ENCODE data around the gene DDX49.

DDX49 gene

GRCh38 chr19:18972301-18972811, 52.8 kb downstream of the DDX49 start:
- no peaks in the 10 kb centered on the region for H4K20me1 ChIP-seq (ENCODE audit: low read depth, low read length)
- H3K9ac ChIP-seq (ENCODE audit: low read length) = no peak overlapping the region
- H2AFZ ChIP-seq (ENCODE audit: low read depth, low read length, severe bottlenecking) = no peak overlapping the region
- no peaks in the 10 kb centered on the region for H3F3A ChIP-seq (ENCODE audit: insufficient read depth)
- H3K79me2 ChIP-seq (ENCODE audit: insufficient read depth, low read length) = no peaks in the 10 kb centered on the region
- no peak overlapping the region for H3K27ac ChIP-seq (ENCODE audit: low read depth, low read length)
- no peaks in the 10 kb centered on the region for H3K9me2 ChIP-seq (replicated peaks; ENCODE audit: insufficient read depth, low read length)
- no peaks in the 10 kb centered on the region for H3K27me3 ChIP-seq (ENCODE audit: low read length)
- no peak overlapping the region for H3K4me2 ChIP-seq (ENCODE audit: low read depth, low read length, poor library complexity, severe bottlenecking)
- H3K4me3 ChIP-seq (ENCODE audit: insufficient read depth, low read length, poor library complexity, severe bottlenecking) = no peak overlapping the region
- H3K36me3 ChIP-seq (ENCODE audit: low read length) = no peaks in the 10 kb centered on the region
- no peak for TF ChIP-seq EZH2phosphoT487 (conservative IDR thresholded peaks at IDR 0.05; ENCODE audit: low read length)
- TF ChIP-seq CTCF (IDR thresholded peaks at IDR 0.05; ENCODE audit: insufficient read depth, low read length, poor library complexity, severe bottlenecking) = no peak
- no peaks in the 10 kb centered on the region for H3K9me3 ChIP-seq (ENCODE audit: insufficient read depth, low read length)

- Histone ChIP-seq H3K79me2 (ENCODE audit: insufficient read depth, low read length) (no peaks in the 10 kb centered on the region), H3K4me2 (ENCODE audit: low read depth, low read length, poor library complexity, severe bottlenecking) (no peak overlapping the region), H3K9ac (ENCODE audit: low read length) (no peak overlapping the region), H3K9me2 (replicated peaks; ENCODE audit: insufficient read depth, low read length) (no peaks in the 10 kb centered on the region), H3K4me3 (ENCODE audit: insufficient read depth, low read length, poor library complexity, severe bottlenecking) (no peak overlapping the region), H3K9me3 (ENCODE audit: insufficient read depth, low read length) (no peaks in the 10 kb centered on the region), H3K27me3 (ENCODE audit: low read length) (no peaks in the 10 kb centered on the region), H3K36me3 (ENCODE audit: low read length) (no peaks in the 10 kb centered on the region), H4K20me1 (ENCODE audit: low read depth, low read length) (no peaks in the 10 kb centered on the region), H3F3A (ENCODE audit: insufficient read depth) (no peaks in the 10 kb centered on the region), H2AFZ (ENCODE audit: low read depth, low read length, severe bottlenecking) (no peak overlapping the region), H3K27ac (ENCODE audit: low read depth, low read length) (no peak overlapping the region)
- TF ChIP-seq CTCF (IDR thresholded peaks at IDR 0.05; ENCODE audit: insufficient read depth, low read length, poor library complexity, severe bottlenecking) (no peak), EZH2phosphoT487 (conservative IDR thresholded peaks at IDR 0.05; ENCODE audit: low read length) (no peak)
Measured at GRCh38 chr19:18972851-18973250, 53.3 kb downstream of the DDX49 start.

- Histone ChIP-seq H3K9ac (ENCODE audit: low read length) (no peak overlapping the region), H3K4me3 (ENCODE audit: insufficient read depth, low read length, poor library complexity, severe bottlenecking) (no peak overlapping the region), H3K27ac (ENCODE audit: low read depth, low read length) (no peak overlapping the region), H3K9me3 (ENCODE audit: insufficient read depth, low read length) (no peaks in the 10 kb centered on the region), H3K4me2 (ENCODE audit: low read depth, low read length, poor library complexity, severe bottlenecking) (no peak overlapping the region), H3F3A (ENCODE audit: insufficient read depth) (no peaks in the 10 kb centered on the region), H3K9me2 (replicated peaks; ENCODE audit: insufficient read depth, low read length) (no peaks in the 10 kb centered on the region), H3K36me3 (ENCODE audit: low read length) (no peaks in the 10 kb centered on the region), H3K79me2 (ENCODE audit: insufficient read depth, low read length) (no peaks in the 10 kb centered on the region), H2AFZ (ENCODE audit: low read depth, low read length, severe bottlenecking) (no peak overlapping the region), H4K20me1 (ENCODE audit: low read depth, low read length) (no peaks in the 10 kb centered on the region), H3K27me3 (ENCODE audit: low read length) (no peaks in the 10 kb centered on the region)
- TF ChIP-seq EZH2phosphoT487 (conservative IDR thresholded peaks at IDR 0.05; ENCODE audit: low read length) = no peak
- TF ChIP-seq CTCF (IDR thresholded peaks at IDR 0.05; ENCODE audit: insufficient read depth, low read length, poor library complexity, severe bottlenecking) = no peak
Measured at GRCh38 chr19:18975011-18975410, 55.5 kb downstream of the DDX49 start.
